HG03135 (cell line): ENCODE data around the gene ZNF398.
"Not testable (repeated sequence)": the region's sequence is repeated elsewhere in the genome, so short reads cannot be mapped to it uniquely, and the experiment has no call there.

Experiments used
- ATAC-seq: cut with Tn5 transposase; IDR thresholded peaks from one replicate; pipeline ENCODE4 v1.9.1; 2021; ENCODE audit warnings: mild to moderate bottlenecking, moderate library complexity; ENCODE audit not compliant: unreplicated experiment

The ZNF398 gene

GRCh38 chr7:149147072-149147751 is at the start of gene ZNF398:
TSS of gene ZNF398 (plus strand) at chr7:149147453. CDS start at chr7:149147743, 290 bp downstream.
- peak; percentile 81 for ATAC-seq

DNA sequence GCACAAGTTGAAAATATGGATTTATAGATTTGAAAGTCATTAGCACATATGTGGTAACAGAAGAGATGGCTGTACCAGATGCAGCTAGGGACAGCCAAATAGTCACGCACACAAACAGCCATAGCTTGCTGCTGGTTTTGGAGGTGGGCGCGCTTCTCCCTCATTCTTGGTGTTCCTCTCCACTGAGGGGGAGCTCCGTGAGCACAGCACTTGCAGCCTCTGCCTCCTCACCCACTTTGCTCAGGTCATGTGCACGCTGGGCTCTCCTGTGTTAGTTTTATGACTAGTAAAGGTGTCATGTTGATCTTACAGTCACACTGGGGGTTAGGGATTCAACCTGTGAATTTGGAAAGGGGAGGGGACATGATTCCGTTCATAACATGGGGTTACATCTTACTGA is 48.2 kb upstream of the ZNF398 start:
- ATAC-seq, result no peak

- ATAC-seq, result no peak
These were observed 46.4 kb upstream of the ZNF398 start for GRCh38 chr7:149100821-149101220.

GRCh38 chr7:149102666-149103065 is 44.6 kb upstream of the ZNF398 start:
- ATAC-seq, result no peak

DNA sequence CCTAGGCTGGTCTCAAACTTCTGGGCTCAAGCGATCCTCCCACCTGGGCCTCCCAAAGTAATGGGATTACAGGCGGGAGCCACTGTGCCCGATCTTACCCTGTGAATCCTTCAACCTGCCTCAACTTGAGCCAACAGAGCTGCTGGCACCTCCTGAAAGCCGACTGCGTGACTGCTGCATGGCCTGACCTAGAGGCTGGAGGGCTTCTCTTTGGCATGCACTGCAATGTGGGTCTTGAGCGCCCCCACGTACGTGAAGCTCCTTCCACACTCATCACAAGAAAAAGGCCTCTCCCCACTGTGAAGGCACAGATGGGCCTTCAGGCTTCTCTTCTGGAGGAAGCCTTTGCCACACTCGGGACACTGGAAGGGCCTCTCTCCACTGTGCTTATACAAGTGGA is 43.8 kb upstream of the ZNF398 start:
- no peak for ATAC-seq

- ATAC-seq, result no peak
These were observed 43.0 kb upstream of the ZNF398 start for GRCh38 chr7:149104214-149104613.

GRCh38 chr7:149104749-149105148 is 42.5 kb upstream of the ZNF398 start:
- no peak for ATAC-seq

- ATAC-seq, result no peak
These were observed 37.3 kb upstream of the ZNF398 start for GRCh38 chr7:149109969-149110368.

DNA sequence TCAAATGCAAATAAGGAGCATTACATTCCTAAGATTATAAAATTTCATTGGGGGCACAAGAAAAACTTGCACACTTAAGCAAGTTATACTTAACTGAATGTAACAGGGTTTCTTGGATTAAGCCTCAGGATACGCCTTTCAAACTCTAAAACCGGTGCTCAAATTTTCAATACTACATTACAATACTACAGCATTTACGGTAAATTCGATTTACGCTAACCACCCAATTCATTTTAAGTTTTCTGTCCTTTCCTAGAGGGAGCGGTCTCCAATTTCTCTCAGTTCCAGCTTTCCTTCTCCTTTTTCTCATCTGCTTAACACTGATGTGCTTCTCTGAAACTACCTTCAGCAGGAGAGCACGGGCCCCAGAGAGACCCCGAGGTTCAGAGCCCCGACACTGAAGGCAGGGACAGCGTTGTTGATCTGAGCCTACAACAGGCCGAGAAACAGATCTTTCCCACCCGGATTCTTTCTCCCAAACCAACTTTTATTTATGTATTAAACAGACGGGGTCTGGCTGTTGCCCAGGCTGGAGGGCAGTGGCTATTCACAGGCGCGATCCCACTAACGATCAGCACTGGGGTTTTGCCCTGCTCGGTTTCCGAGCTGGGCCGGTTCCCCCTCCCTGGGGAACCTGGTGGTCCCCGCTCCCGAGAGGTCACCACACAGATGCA is 21.9 kb upstream of the ZNF398 start:
- no peak for ATAC-seq

- peak; percentile 78 for ATAC-seq
These were observed 21.2 kb upstream of the ZNF398 start, which contains the start of gene ZNF425 for GRCh38 chr7:149125863-149126661. TSS of gene ZNF425 (minus strand) at chr7:149126324. CDS start at chr7:149126213, 111 bp downstream.

GRCh38 chr7:149126662-149127266 is 20.5 kb upstream of the ZNF398 start:
- peak; percentile 45 for ATAC-seq

DNA sequence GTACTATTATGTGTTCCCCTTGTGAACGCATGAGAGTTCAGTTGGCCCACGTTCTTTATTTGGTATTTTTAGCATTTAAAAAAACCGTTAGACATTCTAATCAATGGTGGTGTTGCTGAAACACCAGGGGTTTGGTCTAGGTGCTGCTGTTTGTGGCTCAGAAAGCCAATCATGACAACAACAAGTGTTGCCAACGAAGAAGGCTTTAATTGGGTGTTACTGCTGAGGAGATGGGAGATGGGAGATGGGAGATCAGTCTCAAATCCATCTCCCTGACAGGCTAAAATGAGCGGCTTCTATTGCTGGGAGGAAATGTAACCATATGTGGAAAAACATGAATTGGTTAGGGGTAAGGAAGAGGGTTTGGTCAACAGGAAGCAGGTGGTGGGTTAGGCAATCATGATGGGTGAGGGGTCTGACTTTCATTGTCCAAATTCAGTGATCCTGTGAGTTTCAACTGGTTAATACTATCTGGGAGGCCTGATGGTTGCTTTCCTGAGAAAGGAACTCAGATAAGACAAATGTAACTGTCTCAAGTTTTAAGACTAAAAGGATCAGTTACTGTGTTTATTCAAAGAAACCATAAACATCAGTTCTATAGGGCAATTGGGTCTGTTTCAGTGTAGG is 16.6 kb upstream of the ZNF398 start:
- ATAC-seq, result no peak

GRCh38 chr7:149133028-149133710 is 14.1 kb upstream of the ZNF398 start:
- no peak for ATAC-seq

DNA sequence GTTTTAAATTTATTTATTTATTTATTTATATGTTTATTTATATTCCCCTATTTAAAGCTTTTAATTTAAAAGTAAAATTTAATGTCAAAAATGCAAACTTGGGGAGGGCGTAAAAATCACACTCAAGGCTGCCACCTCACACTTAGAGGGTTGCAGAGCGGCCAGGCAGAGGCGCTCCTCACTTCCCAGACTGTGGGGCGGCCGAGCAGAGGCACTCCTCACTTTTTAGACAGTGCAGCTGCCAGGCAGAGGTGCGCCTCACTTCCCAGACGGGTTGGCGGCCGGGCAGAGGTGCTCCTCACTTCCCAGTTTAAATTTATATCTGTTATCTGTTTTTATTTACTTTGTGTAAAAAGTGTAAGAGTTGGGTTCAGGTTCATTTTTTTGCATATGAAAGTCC is 11.1 kb upstream of the ZNF398 start:
- no peak for ATAC-seq

DNA sequence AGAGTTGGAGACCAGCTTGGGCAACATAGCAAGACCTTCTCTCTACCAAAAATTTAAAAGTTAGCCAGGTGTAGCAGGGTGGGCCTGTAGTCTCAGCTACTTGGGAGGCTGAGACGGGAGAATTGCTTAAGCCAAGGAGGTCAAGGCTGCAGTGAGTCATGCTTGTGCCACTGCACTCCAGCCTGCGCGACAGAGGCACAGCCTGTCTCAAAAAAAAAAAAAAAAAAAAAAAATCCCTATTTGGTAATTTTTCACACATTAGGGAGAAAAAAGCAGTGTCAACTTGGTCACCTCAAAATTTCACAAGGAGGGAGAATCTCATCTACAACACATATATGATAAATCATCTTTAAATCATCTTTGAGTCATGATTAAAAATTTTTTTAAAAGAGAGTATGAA is 6.4 kb upstream of the ZNF398 start:
- ATAC-seq, result no peak

GRCh38 chr7:149141893-149142292 is 5.4 kb upstream of the ZNF398 start:
- no peak for ATAC-seq

- not testable (repeated sequence) for ATAC-seq
These were observed 2.8 kb upstream of the ZNF398 start for GRCh38 chr7:149144436-149144922.

- no peak for ATAC-seq
These were observed 2.0 kb upstream of the ZNF398 start for GRCh38 chr7:149145031-149145845.
